ENCODE data around the gene RNF151. TPM values are rescaled to one million over a fixed set of nuclear protein-coding genes. Genes with fewer than 3 reads are reported as not detected.

The RNF151 gene
- total RNA-seq, 1 experiment from 2014 or later = 0.28 TPM

DNA sequence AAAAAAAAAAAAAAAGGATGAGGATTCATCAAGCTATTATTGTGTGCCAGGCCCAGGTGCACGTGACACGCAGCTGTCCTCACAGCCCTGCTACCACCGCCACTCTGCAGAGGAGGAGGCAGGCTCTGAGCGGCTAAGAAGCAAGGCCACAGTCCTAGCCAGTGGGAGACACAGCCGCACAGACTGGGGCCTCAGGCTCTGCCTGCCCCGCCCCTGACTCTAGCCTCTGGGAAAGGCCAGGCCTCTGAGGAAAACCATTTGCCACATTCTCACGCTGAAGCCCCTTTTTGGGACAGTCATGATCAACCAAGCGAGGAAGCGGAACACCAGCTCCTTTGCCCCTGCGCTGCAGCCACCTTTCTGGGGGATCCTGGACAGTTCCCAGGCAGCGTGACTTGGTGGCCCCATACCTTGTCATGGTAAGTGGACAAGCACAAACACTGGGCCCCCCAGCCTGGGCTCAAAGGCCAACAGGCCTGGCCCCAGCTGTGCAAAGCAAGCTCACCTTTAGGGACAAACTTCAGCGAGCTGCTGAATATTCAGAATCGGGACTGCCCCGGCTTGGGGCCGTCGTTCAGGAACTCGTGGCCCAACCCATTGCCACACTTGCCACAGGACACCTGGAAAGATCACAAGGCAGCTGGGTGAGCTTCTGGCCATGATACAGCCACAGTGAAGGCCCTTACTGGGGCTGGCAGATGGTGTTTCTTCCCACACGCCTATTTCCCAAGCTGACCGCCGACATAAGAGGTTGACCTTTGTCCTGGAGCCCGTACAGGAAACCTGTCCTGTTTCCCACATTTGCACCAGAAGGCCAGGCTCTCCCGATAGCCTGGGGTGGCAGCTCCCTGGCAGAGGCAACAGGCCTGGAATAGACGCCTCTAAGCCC lies 26.1 kb upstream of the RNF151 start:
- no peaks in the 10 kb centered on the region for H3K27me3 ChIP-seq (ENCODE audit: insufficient read depth, low read length)
- H3K4ac ChIP-seq (ENCODE audit: low read depth, low read length) = no peak overlapping the region
- no peak overlapping the region for H2AK5ac ChIP-seq (ENCODE audit: insufficient read length, low read length)
- TF ChIP-seq, protein P1, sequence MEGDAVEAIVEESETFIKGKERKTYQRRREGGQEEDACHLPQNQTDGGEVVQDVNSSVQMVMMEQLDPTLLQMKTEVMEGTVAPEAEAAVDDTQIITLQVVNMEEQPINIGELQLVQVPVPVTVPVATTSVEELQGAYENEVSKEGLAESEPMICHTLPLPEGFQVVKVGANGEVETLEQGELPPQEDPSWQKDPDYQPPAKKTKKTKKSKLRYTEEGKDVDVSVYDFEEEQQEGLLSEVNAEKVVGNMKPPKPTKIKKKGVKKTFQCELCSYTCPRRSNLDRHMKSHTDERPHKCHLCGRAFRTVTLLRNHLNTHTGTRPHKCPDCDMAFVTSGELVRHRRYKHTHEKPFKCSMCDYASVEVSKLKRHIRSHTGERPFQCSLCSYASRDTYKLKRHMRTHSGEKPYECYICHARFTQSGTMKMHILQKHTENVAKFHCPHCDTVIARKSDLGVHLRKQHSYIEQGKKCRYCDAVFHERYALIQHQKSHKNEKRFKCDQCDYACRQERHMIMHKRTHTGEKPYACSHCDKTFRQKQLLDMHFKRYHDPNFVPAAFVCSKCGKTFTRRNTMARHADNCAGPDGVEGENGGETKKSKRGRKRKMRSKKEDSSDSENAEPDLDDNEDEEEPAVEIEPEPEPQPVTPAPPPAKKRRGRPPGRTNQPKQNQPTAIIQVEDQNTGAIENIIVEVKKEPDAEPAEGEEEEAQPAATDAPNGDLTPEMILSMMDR (conservative IDR thresholded peaks at IDR 0.05) = no peak
- H3K4me1 ChIP-seq (ENCODE audit: insufficient read depth, low read length) = peaks cover 4% of the 10 kb centered on the region; the same call in 1 of the 2 replicates
- no peak overlapping the region for H3K23ac ChIP-seq (ENCODE audit: insufficient read length, low read depth, low read length)
- no peaks in the 10 kb centered on the region for H3K9me3 ChIP-seq (ENCODE audit: control insufficient read depth, low read depth, low read length)
- H3K27ac ChIP-seq (ENCODE audit: insufficient read length, low read depth, low read length) = no peak overlapping the region
- no peak overlapping the region for H3K9ac ChIP-seq (ENCODE audit: extremely low read depth, insufficient read length, low read length)
- Mint-ChIP-seq H3K36me3 (ENCODE audit: insufficient read depth in 1 of 3, low read depth in 3 of 3) (peaks cover 10 to 28% (median 17%) of the 10 kb centered on the region in 3 experiments; a peak in 6 of 7 replicates), H3K4me3 (no peak overlapping the region), H3K4me1 (peaks cover 15 to 23% of the 10 kb centered on the region in 2 experiments), H3K27me3 (ENCODE audit: low read depth) (no peaks in the 10 kb centered on the region; the same call in 1 of the 2 replicates), H3K9me3 (no peaks in the 10 kb centered on the region), H3K27ac (no peak overlapping the region)
- H3K56ac ChIP-seq (ENCODE audit: insufficient read length, low read depth, low read length) = no peak overlapping the region
- H2BK12ac ChIP-seq (ENCODE audit: insufficient read length, low read depth, low read length) = no peak overlapping the region
- no peak overlapping the region for H4K91ac ChIP-seq (ENCODE audit: insufficient read length, low read depth, low read length)
- H3T11ph ChIP-seq (ENCODE audit: low read length) = no peak overlapping the region
- no peak overlapping the region for H4K5ac ChIP-seq (ENCODE audit: insufficient read length, low read depth, low read length)
- no peak overlapping the region for H3K4me2 ChIP-seq (ENCODE audit: insufficient read depth, insufficient read length, low read length)
- H3K14ac ChIP-seq (ENCODE audit: insufficient read depth, low read length) = no peak overlapping the region
- WGBS (ENCODE audit: extremely low coverage, insufficient read length, low lambda C conversion rate) = no CpG with 5 or more reads among the region's 23 CpGs
- no peak overlapping the region for H2AFZ ChIP-seq (ENCODE audit: low read length)
- no peak overlapping the region for H4K8ac ChIP-seq (replicated peaks; ENCODE audit: insufficient read length, low read depth, low read length)
- no peak overlapping the region for H2BK15ac ChIP-seq (ENCODE audit: low read depth, low read length)
- H3K79me2 ChIP-seq (ENCODE audit: insufficient read depth, low read length) = no peaks in the 10 kb centered on the region
- no peak overlapping the region for H2BK120ac ChIP-seq (ENCODE audit: low read depth, low read length, poor library complexity, severe bottlenecking)
- H2BK5ac ChIP-seq (ENCODE audit: insufficient read length, low read length) = no peak overlapping the region
- H3K79me1 ChIP-seq (ENCODE audit: insufficient read depth, low read depth, low read length, poor library complexity, severe bottlenecking) = no peaks in the 10 kb centered on the region
- no peak overlapping the region for H3K18ac ChIP-seq (ENCODE audit: insufficient read length, low read depth, low read length)
- DNase-seq = no peak
- H4K20me1 ChIP-seq (ENCODE audit: control insufficient read depth, insufficient read depth, insufficient read length) = no peaks in the 10 kb centered on the region
- peaks cover 7% of the 10 kb centered on the region for H3K23me2 ChIP-seq (ENCODE audit: insufficient read length, low read depth, low read length, poor library complexity, severe bottlenecking)
- no peak overlapping the region for H2BK20ac ChIP-seq (ENCODE audit: low read depth, low read length, poor library complexity, severe bottlenecking)

Data from H9 (cell line).